B cell (primary cell): Measurements from ENCODE around the gene TNKS1BP1.

ENCODE experiments used
- CTCF ChIP-seq: fragments of 200-600 bp; IDR thresholded peaks from one replicate; pipeline ENCODE4 v1.8.0; 2022; ENCODE audit warnings: antibody characterized with exemption, mild to moderate bottlenecking
- EZH2 ChIP-seq: IDR thresholded peaks from 2 replicates; pipeline ENCODE4 v1.6.1; 2012; ENCODE audit warnings: borderline replicate concordance, low read depth, mild to moderate bottlenecking, moderate library complexity, low read length; ENCODE audit not compliant: insufficient read depth, poor library complexity, severe bottlenecking

- no peak for TF ChIP-seq CTCF
- no peak for TF ChIP-seq EZH2
Measured at GRCh38 chr11:57332694-57333440, 8.1 kb upstream of the TNKS1BP1 start.
